Fibroblast of skin of right quadriceps (primary cell): ENCODE data around the gene GPC6.
A peak's percentile ranks its signal among the peaks of the same experiment; 100 is the strongest.

Experiments
- DNase-seq: peaks from one replicate; pipeline ENCODE4 v3.0.0-alpha.2; 2013

Gene GPC6

GRCh38 chr13:93517658-93518057 lies 291.1 kb downstream of the GPC6 start:
- no peak for DNase-seq

GRCh38 chr13:93521307-93521706 lies 294.7 kb downstream of the GPC6 start:
- DNase-seq = no peak

- DNase-seq = peak; percentile 52
These were observed 295.9 kb downstream of the GPC6 start for GRCh38 chr13:93522501-93522900.

GRCh38 chr13:93525087-93525486 lies 298.5 kb downstream of the GPC6 start:
- no peak for DNase-seq

GRCh38 chr13:93527748-93528297 lies 301.2 kb downstream of the GPC6 start:
- no peak for DNase-seq

- DNase-seq = peak; percentile 13
These were observed 303.4 kb downstream of the GPC6 start for GRCh38 chr13:93529961-93530360.

GRCh38 chr13:93534181-93534700 lies 307.6 kb downstream of the GPC6 start:
- no peak for DNase-seq

GRCh38 chr13:93535251-93535650 lies 308.6 kb downstream of the GPC6 start:
- peak; percentile 51 for DNase-seq

GRCh38 chr13:93539914-93540313 lies 313.3 kb downstream of the GPC6 start:
- DNase-seq = no peak

- DNase-seq = peak; percentile 40
These were observed 321.3 kb downstream of the GPC6 start for GRCh38 chr13:93547886-93548285.

GRCh38 chr13:93549326-93550005 lies 322.9 kb downstream of the GPC6 start:
- DNase-seq = peak; percentile 5

- DNase-seq = no peak
These were observed 323.6 kb downstream of the GPC6 start for GRCh38 chr13:93550236-93550635.

- no peak for DNase-seq
These were observed 326.0 kb downstream of the GPC6 start for GRCh38 chr13:93552596-93552995.

GRCh38 chr13:93554514-93554913 lies 327.9 kb downstream of the GPC6 start:
- DNase-seq = no peak

GRCh38 chr13:93558637-93559036 lies 332.0 kb downstream of the GPC6 start:
- no peak for DNase-seq

- DNase-seq = peak; percentile 81
These were observed 333.1 kb downstream of the GPC6 start for GRCh38 chr13:93559718-93560117.

GRCh38 chr13:93561576-93562225 lies 335.1 kb downstream of the GPC6 start:
- no peak for DNase-seq

- DNase-seq = no peak
These were observed 336.1 kb downstream of the GPC6 start for GRCh38 chr13:93562676-93563075.

- DNase-seq = no peak
These were observed 350.5 kb downstream of the GPC6 start for GRCh38 chr13:93577105-93577504.

GRCh38 chr13:93589788-93590187 lies 363.2 kb downstream of the GPC6 start:
- DNase-seq = no peak

- peak; percentile 89 for DNase-seq
These were observed 376.4 kb downstream of the GPC6 start for GRCh38 chr13:93603043-93603442.

GRCh38 chr13:93614776-93615175 lies 388.2 kb downstream of the GPC6 start:
- DNase-seq = peak; percentile 5

GRCh38 chr13:93620181-93620765 lies 393.7 kb downstream of the GPC6 start:
- DNase-seq = peak; percentile 92

GRCh38 chr13:93621051-93621450 lies 394.4 kb downstream of the GPC6 start:
- DNase-seq = no peak
